Ectodermal cell (in vitro differentiated cells): ENCODE results near the gene SARDH.

Experiments
- H3K27ac ChIP-seq: 2 replicates; pipeline ENCODE4 v1.7.0; 2013; ENCODE audit warnings: mild to moderate bottlenecking, low read depth, low read length; ENCODE audit not compliant: insufficient read depth, poor library complexity, severe bottlenecking
- H3K27me3 ChIP-seq: 2 replicates; pipeline ENCODE4 v1.7.0; 2013; ENCODE audit warnings: mild to moderate bottlenecking, low read length; ENCODE audit not compliant: insufficient read depth, control insufficient read depth, poor library complexity, severe bottlenecking
- H3K36me3 ChIP-seq: one replicate; pipeline ENCODE4 v1.7.0; 2013; ENCODE audit warnings: low read length; ENCODE audit not compliant: control insufficient read depth, insufficient read depth
- H3K4me1 ChIP-seq: one replicate; pipeline ENCODE4 v1.7.0; 2013; ENCODE audit warnings: low read length; ENCODE audit not compliant: control insufficient read depth, insufficient read depth
- H3K4me3 ChIP-seq: 2 replicates; pipeline ENCODE4 v1.7.0; 2013; ENCODE audit warnings: low read depth, low read length, control low read depth; ENCODE audit not compliant: insufficient read depth
- H3K9me3 ChIP-seq: 2 replicates; pipeline ENCODE4 v1.7.0; 2013; ENCODE audit warnings: mild to moderate bottlenecking, low read length, moderate library complexity; ENCODE audit not compliant: control insufficient read depth
- WGBS, 2 experiments: methylation state at CpG; one replicate each; pipeline ENCODE4 v1.1.7; 2013; ENCODE audit warnings: missing lambda C conversion rate in 2 of 2; 5-methylcytosine and 5-hydroxymethylcytosine counted together

SARDH gene

GRCh38 chr9:133732639-133733408 is 5.3 kb downstream of the SARDH start:
- Histone ChIP-seq H3K27ac (no peak overlapping the region), H3K4me3 (no peak overlapping the region), H3K36me3 (no peaks in the 10 kb centered on the region), H3K4me1 (peaks cover 7% of the 10 kb centered on the region), H3K27me3 (no peaks in the 10 kb centered on the region), H3K9me3 (no peaks in the 10 kb centered on the region)
- WGBS, 2 experiments = 82 to 89% methylated on average over 10 of the region's 10 CpGs

- Histone ChIP-seq H3K36me3 (no peaks in the 10 kb centered on the region), H3K4me3 (no peak overlapping the region), H3K27ac (no peak overlapping the region), H3K4me1 (no peaks in the 10 kb centered on the region), H3K27me3 (no peaks in the 10 kb centered on the region), H3K9me3 (no peaks in the 10 kb centered on the region)
- WGBS, 2 experiments = 83 to 84% methylated on average over 25 to 28 of the region's 30 CpGs
Observed at GRCh38 chr9:133731876-133732638, 6.1 kb downstream of the SARDH start.

GRCh38 chr9:133730994-133731715 is 7.0 kb downstream of the SARDH start:
- WGBS, 2 experiments = 91 to 92% methylated on average over 27 of the region's 27 CpGs
- no peaks in the 10 kb centered on the region for H3K27me3 ChIP-seq
- no peak overlapping the region for H3K4me3 ChIP-seq
- H3K36me3 ChIP-seq = no peaks in the 10 kb centered on the region
- no peak overlapping the region for H3K27ac ChIP-seq
- no peaks in the 10 kb centered on the region for H3K4me1 ChIP-seq
- H3K9me3 ChIP-seq = no peaks in the 10 kb centered on the region

DNA sequence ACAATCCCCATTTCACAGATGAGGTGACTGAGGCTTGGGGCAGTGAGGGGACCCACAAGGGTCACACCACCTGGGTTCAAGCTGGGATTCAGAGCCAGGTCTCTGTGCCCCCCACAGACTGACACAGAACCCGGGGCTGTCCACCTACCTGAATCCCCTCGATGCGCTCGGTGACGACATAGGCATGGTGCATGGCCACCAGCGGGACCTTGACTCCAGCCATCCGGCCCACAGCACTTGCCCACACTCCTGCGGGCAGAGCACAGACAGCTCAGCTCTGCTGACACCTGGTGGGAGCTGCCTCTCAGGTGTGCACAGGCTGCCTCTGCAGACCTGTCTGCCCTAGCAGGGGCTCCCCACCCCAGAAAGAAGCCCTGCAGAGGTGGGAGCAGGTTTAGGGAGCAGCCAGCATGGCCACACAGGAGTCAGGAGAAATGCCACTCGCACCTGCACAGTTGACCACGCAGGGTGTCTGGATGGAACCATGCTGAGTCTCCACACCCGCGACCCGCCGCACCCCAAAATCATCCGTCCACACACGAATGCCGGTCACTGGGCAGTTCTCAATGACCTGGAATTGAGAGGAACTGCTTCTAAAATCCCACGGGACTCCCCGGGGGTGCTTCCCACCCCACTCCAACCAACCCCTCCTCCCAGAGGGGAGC is 8.4 kb downstream of the SARDH start:
- no peaks in the 10 kb centered on the region for H3K9me3 ChIP-seq
- no peaks in the 10 kb centered on the region for H3K4me1 ChIP-seq
- no peaks in the 10 kb centered on the region for H3K27me3 ChIP-seq
- H3K36me3 ChIP-seq = no peaks in the 10 kb centered on the region
- H3K27ac ChIP-seq = no peak overlapping the region
- WGBS, 2 experiments = 89 to 91% methylated on average over 19 of the region's 19 CpGs
- no peak overlapping the region for H3K4me3 ChIP-seq

DNA sequence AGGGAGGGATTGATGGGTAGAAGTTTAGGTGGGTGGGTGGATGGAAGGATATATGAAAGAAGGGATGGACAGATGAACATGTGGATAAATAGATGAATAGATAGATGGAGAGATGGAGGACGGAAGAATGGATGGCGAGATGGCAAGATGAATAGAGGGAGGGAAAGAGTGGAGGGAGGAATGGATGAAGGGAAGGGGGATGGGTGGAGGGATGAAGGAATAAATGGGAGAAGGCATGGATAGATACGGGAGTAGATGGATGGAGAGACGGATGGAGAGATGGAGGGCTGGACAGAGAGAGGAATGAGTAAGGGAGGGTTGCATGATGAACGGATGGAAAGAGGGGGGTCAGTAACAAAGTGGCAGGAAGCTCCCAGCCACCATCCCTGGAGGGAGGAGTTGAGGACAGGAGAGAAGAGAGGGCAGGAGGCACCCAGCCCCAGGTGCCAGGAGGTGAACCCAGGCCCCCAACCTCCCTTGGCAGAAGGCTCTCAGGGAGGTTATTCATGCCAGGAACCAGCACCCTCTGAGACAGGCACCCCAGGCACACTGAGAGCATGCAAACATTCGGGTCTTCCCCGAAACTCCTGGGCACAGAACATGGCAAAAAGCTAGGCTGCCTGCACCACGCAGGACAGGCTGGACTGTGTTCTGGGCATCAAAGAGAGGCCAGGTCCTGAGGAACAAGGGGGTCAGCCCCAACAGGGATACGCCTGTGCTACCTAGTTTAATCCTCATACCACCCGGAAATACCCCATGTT is 9.1 kb downstream of the SARDH start:
- no peak overlapping the region for H3K4me3 ChIP-seq
- no peak overlapping the region for H3K27ac ChIP-seq
- H3K9me3 ChIP-seq = no peaks in the 10 kb centered on the region
- no peaks in the 10 kb centered on the region for H3K36me3 ChIP-seq
- H3K27me3 ChIP-seq = no peaks in the 10 kb centered on the region
- WGBS, 2 experiments = 81% methylated on average over 10 of the region's 10 CpGs
- no peaks in the 10 kb centered on the region for H3K4me1 ChIP-seq

GRCh38 chr9:133727876-133728441 is 10.2 kb downstream of the SARDH start:
- no peak overlapping the region for H3K27ac ChIP-seq
- H3K9me3 ChIP-seq = no peaks in the 10 kb centered on the region
- no peaks in the 10 kb centered on the region for H3K27me3 ChIP-seq
- no peaks in the 10 kb centered on the region for H3K4me1 ChIP-seq
- no peaks in the 10 kb centered on the region for H3K36me3 ChIP-seq
- 92% methylated on average over 18 of the region's 18 CpGs for WGBS, 2 experiments
- H3K4me3 ChIP-seq = no peak overlapping the region

DNA sequence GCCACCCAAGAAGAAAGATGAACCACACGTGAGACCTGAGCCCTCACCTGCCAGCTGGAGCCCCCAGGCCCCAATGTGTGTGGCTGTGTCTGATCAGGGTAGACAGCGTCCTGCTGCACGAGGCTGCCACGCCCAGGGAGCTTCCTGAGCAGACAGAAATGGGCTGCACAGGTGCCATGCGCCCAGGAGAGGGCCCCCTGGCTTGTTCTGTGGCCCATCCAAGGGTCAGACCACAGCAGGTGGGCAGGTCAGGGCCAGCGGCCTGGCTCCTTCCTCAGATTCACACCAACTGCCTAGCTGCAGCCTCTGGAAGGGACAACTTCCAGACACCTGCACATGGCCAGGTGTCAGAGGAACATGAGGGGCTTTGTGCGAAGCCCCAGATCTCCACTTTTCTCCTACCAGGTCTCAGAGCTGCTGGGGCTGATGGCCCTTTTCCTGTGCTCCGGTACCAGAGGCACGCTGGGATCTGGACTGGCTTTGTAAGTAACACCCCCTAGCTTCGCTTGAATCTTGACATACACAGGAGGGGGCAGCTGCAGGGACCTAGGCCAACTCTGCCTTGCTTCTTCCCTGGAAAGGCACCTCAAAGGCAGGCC is 10.8 kb downstream of the SARDH start:
- Histone ChIP-seq H3K4me3 (no peak overlapping the region), H3K36me3 (no peaks in the 10 kb centered on the region), H3K9me3 (no peaks in the 10 kb centered on the region), H3K27me3 (no peaks in the 10 kb centered on the region), H3K27ac (no peak overlapping the region), H3K4me1 (no peaks in the 10 kb centered on the region)
- WGBS, 2 experiments = 78 to 80% methylated on average over 10 of the region's 10 CpGs

- no peak overlapping the region for H3K27ac ChIP-seq
- no peaks in the 10 kb centered on the region for H3K9me3 ChIP-seq
- H3K36me3 ChIP-seq = no peaks in the 10 kb centered on the region
- 79% methylated on average over 14 of the region's 14 CpGs for WGBS, 2 experiments
- H3K27me3 ChIP-seq = no peaks in the 10 kb centered on the region
- no peaks in the 10 kb centered on the region for H3K4me1 ChIP-seq
- H3K4me3 ChIP-seq = no peak overlapping the region
Observed at GRCh38 chr9:133726401-133727276, 11.5 kb downstream of the SARDH start.
